GM18861 (cell line): ENCODE data around the gene PTPN9.
"Not testable (repeated sequence)": the region's sequence is repeated elsewhere in the genome, so short reads cannot be mapped to it uniquely, and the experiment has no call there.

Source experiments
- ATAC-seq: cut with Tn5 transposase; IDR thresholded peaks from one replicate; pipeline ENCODE4 v1.9.1; 2021; ENCODE audit not compliant: unreplicated experiment

PTPN9 gene

GRCh38 chr15:75578948-75579920 lies at the start of gene PTPN9:
Gene PTPN9 (minus strand): TSS chr15:75579315. CDS start chr15:75578776, 539 bp downstream.
- ATAC-seq, result peak; percentile 51

- ATAC-seq, result peak; percentile 73
Observed at GRCh38 chr15:75625542-75626347, 46.6 kb upstream of the PTPN9 start, which contains the start of gene SNUPN. Gene SNUPN (minus strand): TSS chr15:75625725. CDS start chr15:75621051, 4,674 bp downstream.

GRCh38 chr15:75622505-75622904 lies 43.4 kb upstream of the PTPN9 start:
- ATAC-seq, result no peak

- ATAC-seq, result no peak
Observed at GRCh38 chr15:75620841-75621391, 41.8 kb upstream of the PTPN9 start.

- ATAC-seq, result no peak
Observed at GRCh38 chr15:75620058-75620820, 41.1 kb upstream of the PTPN9 start.

GRCh38 chr15:75616766-75617165 lies 37.7 kb upstream of the PTPN9 start:
- no peak for ATAC-seq

- ATAC-seq, result no peak
Observed at GRCh38 chr15:75606711-75607699, 27.9 kb upstream of the PTPN9 start.

- no peak for ATAC-seq
Observed at GRCh38 chr15:75606026-75606425, 26.9 kb upstream of the PTPN9 start.

GRCh38 chr15:75599401-75599800 lies 20.3 kb upstream of the PTPN9 start:
- ATAC-seq, result no peak

- no peak for ATAC-seq
Observed at GRCh38 chr15:75598361-75598760, 19.2 kb upstream of the PTPN9 start.

- no peak for ATAC-seq
Observed at GRCh38 chr15:75597667-75598341, 18.7 kb upstream of the PTPN9 start.

- no peak for ATAC-seq
Observed at GRCh38 chr15:75596703-75597345, 17.7 kb upstream of the PTPN9 start.

- no peak for ATAC-seq
Observed at GRCh38 chr15:75594276-75594675, 15.2 kb upstream of the PTPN9 start.

GRCh38 chr15:75591655-75592364 lies 12.7 kb upstream of the PTPN9 start:
- no peak for ATAC-seq

GRCh38 chr15:75590239-75590638 lies 11.1 kb upstream of the PTPN9 start:
- ATAC-seq, result no peak

- ATAC-seq, result no peak
Observed at GRCh38 chr15:75589071-75589470, 10.0 kb upstream of the PTPN9 start.

- not testable (repeated sequence) for ATAC-seq
Observed at GRCh38 chr15:75586422-75586821, 7.3 kb upstream of the PTPN9 start.

GRCh38 chr15:75584121-75584520 lies 5.0 kb upstream of the PTPN9 start:
- no peak for ATAC-seq
